Neural progenitor cell (in vitro differentiated cells): Measurements from ENCODE around the gene SPON1. TPM values are rescaled to one million over a fixed set of nuclear protein-coding genes. Genes with fewer than 3 reads are reported as not detected.

ENCODE experiments used
- DNase-seq: peaks from one replicate; pipeline ENCODE4 v3.0.0-alpha.2; 2016; ENCODE audit warnings: low spot score
- H2AFZ ChIP-seq: fragments of 200-600 bp; sonication (generic); replicated peaks from 2 replicates; pipeline ENCODE4 v1.6.1; 2016; ENCODE audit warnings: antibody characterized with exemption
- H3F3A ChIP-seq: fragments of 200-600 bp; sonication (generic); 2 replicates; pipeline ENCODE4 v1.6.1; 2016; ENCODE audit warnings: antibody characterized with exemption, low read depth
- H3K27ac ChIP-seq: fragments of 200-600 bp; sonication (generic); 2 replicates; pipeline ENCODE4 v1.5.1; 2016; ENCODE audit warnings: mild to moderate bottlenecking
- H3K27me3 ChIP-seq: fragments of 200-600 bp; sonication (generic); 2 replicates; pipeline ENCODE4 v1.6.1; 2016; ENCODE audit warnings: mild to moderate bottlenecking, moderate library complexity
- H3K36me3 ChIP-seq: fragments of 200-600 bp; sonication (generic); 2 replicates; pipeline ENCODE4 v1.5.1; 2016
- H3K4me1 ChIP-seq: fragments of 200-600 bp; sonication (generic); 2 replicates; pipeline ENCODE4 v1.6.1; 2016; ENCODE audit warnings: mixed run types
- H3K4me2 ChIP-seq: fragments of 200-600 bp; sonication (generic); 2 replicates; pipeline ENCODE4 v1.6.1; 2016
- H3K4me3 ChIP-seq: fragments of 200-600 bp; sonication (generic); 2 replicates; pipeline ENCODE4 v1.5.1; 2016
- H3K79me2 ChIP-seq: fragments of 200-600 bp; sonication (generic); 2 replicates; pipeline ENCODE4 v1.6.1; 2016; ENCODE audit warnings: low read depth
- H3K9ac ChIP-seq: fragments of 200-600 bp; sonication (generic); 2 replicates; pipeline ENCODE4 v1.6.1; 2016
- H3K9me3 ChIP-seq: fragments of 200-600 bp; sonication (generic); 2 replicates; pipeline ENCODE4 v1.5.1; 2016; ENCODE audit warnings: low read depth
- H4K20me1 ChIP-seq: fragments of 200-600 bp; sonication (generic); 2 replicates; pipeline ENCODE4 v1.6.1; 2016; ENCODE audit warnings: low read depth
- H3K27ac Mint-ChIP-seq: 3 replicates; pipeline ENCODE4 v1.8.0; 2021; ENCODE audit warnings: mixed read lengths
- H3K27me3 Mint-ChIP-seq: 2 replicates; pipeline ENCODE4 v1.8.0; 2022; ENCODE audit warnings: low read depth, mild to moderate bottlenecking, inconsistent platforms, moderate library complexity, mixed read lengths; ENCODE audit not compliant: insufficient read depth
- H3K36me3 Mint-ChIP-seq: 3 replicates; pipeline ENCODE4 v1.8.0; 2021; ENCODE audit warnings: mixed read lengths
- H3K4me1 Mint-ChIP-seq: 3 replicates; pipeline ENCODE4 v1.8.0; 2021; ENCODE audit warnings: mixed read lengths
- H3K4me3 Mint-ChIP-seq: 3 replicates; pipeline ENCODE4 v1.8.0; 2021; ENCODE audit warnings: mild to moderate bottlenecking, moderate library complexity, mixed read lengths
- H3K9me3 Mint-ChIP-seq: 3 replicates; pipeline ENCODE4 v1.8.0; 2020; ENCODE audit warnings: mixed read lengths
- EZH2 ChIP-seq: fragments of 200-600 bp; sonication (generic); IDR thresholded peaks from 2 replicates; pipeline ENCODE4 v1.6.1; 2017; ENCODE audit warnings: antibody characterized with exemption, mild to moderate bottlenecking, moderate library complexity
- EZH2phosphoT487 ChIP-seq: fragments of 200-600 bp; sonication (generic); IDR thresholded peaks from 2 replicates; pipeline ENCODE4 v1.6.1; 2017; ENCODE audit warnings: antibody characterized with exemption
- total RNA-seq: library from RNA; depleted of rRNA; stranded (reverse); fragments of >200 nt; gene quantifications from 2 replicates; pipeline ENCODE4 v1.2.3, GENCODE V29; 2015; ENCODE audit warnings: low replicate concordance
- TF ChIP-seq, protein P1 (sequence below): fragments of 200-600 bp; sonication (generic); IDR thresholded peaks from 2 replicates; pipeline ENCODE4 v1.5.1; 2017; ENCODE audit warnings: antibody characterized with exemption, mild to moderate bottlenecking

Gene SPON1
- total RNA-seq, 1 donor from 2014 or later, result 35.4 TPM

GRCh38 chr11:13944911-13945425, 17.6 kb upstream of the SPON1 start:
- Mint-ChIP-seq H3K4me3 (no peak overlapping the region), H3K4me1 (peaks cover 21% of the 10 kb centered on the region), H3K36me3 (no peaks in the 10 kb centered on the region), H3K9me3 (no peaks in the 10 kb centered on the region), H3K27me3 (no peaks in the 10 kb centered on the region), H3K27ac (no peak overlapping the region)
- TF ChIP-seq EZH2 (no peak), EZH2phosphoT487 (no peak)
- TF ChIP-seq, protein P1, sequence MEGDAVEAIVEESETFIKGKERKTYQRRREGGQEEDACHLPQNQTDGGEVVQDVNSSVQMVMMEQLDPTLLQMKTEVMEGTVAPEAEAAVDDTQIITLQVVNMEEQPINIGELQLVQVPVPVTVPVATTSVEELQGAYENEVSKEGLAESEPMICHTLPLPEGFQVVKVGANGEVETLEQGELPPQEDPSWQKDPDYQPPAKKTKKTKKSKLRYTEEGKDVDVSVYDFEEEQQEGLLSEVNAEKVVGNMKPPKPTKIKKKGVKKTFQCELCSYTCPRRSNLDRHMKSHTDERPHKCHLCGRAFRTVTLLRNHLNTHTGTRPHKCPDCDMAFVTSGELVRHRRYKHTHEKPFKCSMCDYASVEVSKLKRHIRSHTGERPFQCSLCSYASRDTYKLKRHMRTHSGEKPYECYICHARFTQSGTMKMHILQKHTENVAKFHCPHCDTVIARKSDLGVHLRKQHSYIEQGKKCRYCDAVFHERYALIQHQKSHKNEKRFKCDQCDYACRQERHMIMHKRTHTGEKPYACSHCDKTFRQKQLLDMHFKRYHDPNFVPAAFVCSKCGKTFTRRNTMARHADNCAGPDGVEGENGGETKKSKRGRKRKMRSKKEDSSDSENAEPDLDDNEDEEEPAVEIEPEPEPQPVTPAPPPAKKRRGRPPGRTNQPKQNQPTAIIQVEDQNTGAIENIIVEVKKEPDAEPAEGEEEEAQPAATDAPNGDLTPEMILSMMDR, result no peak
- peaks cover 10% of the 10 kb centered on the region for H3K4me1 ChIP-seq
- DNase-seq, result peak; percentile 24
- peak overlapping the region; percentile 35 for H3K27ac ChIP-seq
- no peaks in the 10 kb centered on the region for H3K79me2 ChIP-seq
- no peaks in the 10 kb centered on the region for H4K20me1 ChIP-seq
- no peak overlapping the region for H3K4me3 ChIP-seq
- peaks cover 6% of the 10 kb centered on the region for H3F3A ChIP-seq
- peak overlapping the region; percentile 85 for H2AFZ ChIP-seq
- no peaks in the 10 kb centered on the region for H3K9me3 ChIP-seq
- H3K9ac ChIP-seq, result no peak overlapping the region
- H3K36me3 ChIP-seq, result no peaks in the 10 kb centered on the region
- no peaks in the 10 kb centered on the region for H3K27me3 ChIP-seq
- H3K4me2 ChIP-seq, result peak overlapping the region; percentile 48

DNA sequence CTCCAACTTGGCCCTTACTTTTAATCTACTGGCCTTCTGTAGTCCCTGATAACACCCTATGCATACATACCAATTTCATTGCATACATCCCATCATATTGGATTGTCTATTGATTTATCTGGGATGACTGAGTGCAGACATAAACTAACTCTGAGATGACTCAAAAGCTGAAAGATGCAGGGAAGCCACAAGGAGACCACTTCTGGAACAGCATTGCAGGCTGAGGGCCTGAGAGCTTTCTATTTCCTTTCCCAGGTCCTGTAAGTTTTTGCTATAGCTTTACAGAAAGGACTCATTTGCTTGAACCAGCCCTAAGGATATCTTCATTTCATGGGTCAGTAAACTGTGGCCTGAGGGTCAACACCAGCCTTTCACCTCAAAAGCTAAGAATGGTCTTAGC, 15.1 kb upstream of the SPON1 start:
- H2AFZ ChIP-seq, result no peak overlapping the region
- H3F3A ChIP-seq, result peaks cover 6% of the 10 kb centered on the region
- H3K4me3 ChIP-seq, result no peak overlapping the region
- H3K79me2 ChIP-seq, result no peaks in the 10 kb centered on the region
- H3K9me3 ChIP-seq, result no peaks in the 10 kb centered on the region
- H3K4me3 Mint-ChIP-seq, result no peak overlapping the region
- H3K27me3 Mint-ChIP-seq, result no peaks in the 10 kb centered on the region
- H3K4me1 ChIP-seq, result peaks cover 10% of the 10 kb centered on the region
- H3K9ac ChIP-seq, result no peak overlapping the region
- H4K20me1 ChIP-seq, result no peaks in the 10 kb centered on the region
- TF ChIP-seq, protein P1, result no peak
- TF ChIP-seq EZH2phosphoT487 (no peak), EZH2 (no peak)
- H3K36me3 Mint-ChIP-seq, result no peaks in the 10 kb centered on the region
- no peak overlapping the region for H3K27ac Mint-ChIP-seq
- no peak for DNase-seq
- H3K4me2 ChIP-seq, result no peak overlapping the region
- H3K4me1 Mint-ChIP-seq, result peaks cover 19% of the 10 kb centered on the region
- H3K36me3 ChIP-seq, result no peaks in the 10 kb centered on the region
- no peak overlapping the region for H3K27ac ChIP-seq
- H3K27me3 ChIP-seq, result no peaks in the 10 kb centered on the region
- H3K9me3 Mint-ChIP-seq, result no peaks in the 10 kb centered on the region

DNA sequence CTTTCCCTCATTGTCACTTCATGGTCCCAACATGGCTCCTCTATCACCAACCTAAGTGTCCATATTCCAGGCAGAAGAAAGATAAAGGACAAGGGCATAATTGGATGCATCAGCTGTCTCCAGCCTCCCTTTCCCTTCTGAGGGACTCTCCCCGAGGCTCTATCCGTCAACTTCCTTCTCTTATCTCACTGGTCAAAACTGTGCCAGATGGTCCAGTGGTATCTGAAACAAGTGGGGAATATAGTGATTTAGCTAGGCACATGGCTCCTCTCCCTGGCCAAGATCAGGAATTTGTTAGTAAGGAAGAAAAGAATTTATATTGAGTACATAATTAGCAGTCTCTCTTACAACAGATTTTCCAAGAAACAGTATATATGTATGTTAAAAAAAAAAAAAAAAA, 12.6 kb upstream of the SPON1 start:
- H3K36me3 ChIP-seq, result no peaks in the 10 kb centered on the region
- H3K27ac Mint-ChIP-seq, result no peak overlapping the region
- no peaks in the 10 kb centered on the region for H3K36me3 Mint-ChIP-seq
- H3K27me3 Mint-ChIP-seq, result no peaks in the 10 kb centered on the region
- no peak overlapping the region for H3K4me3 Mint-ChIP-seq
- H3K27ac ChIP-seq, result no peak overlapping the region
- no peaks in the 10 kb centered on the region for H3K79me2 ChIP-seq
- TF ChIP-seq EZH2, result no peak
- TF ChIP-seq, protein P1, result no peak
- TF ChIP-seq EZH2phosphoT487, result no peak
- no peak for DNase-seq
- H2AFZ ChIP-seq, result no peak overlapping the region
- no peaks in the 10 kb centered on the region for H3K27me3 ChIP-seq
- peaks cover 14% of the 10 kb centered on the region for H3K4me1 Mint-ChIP-seq
- H3F3A ChIP-seq, result peaks cover 2% of the 10 kb centered on the region
- H3K9ac ChIP-seq, result no peak overlapping the region
- H3K4me1 ChIP-seq, result peaks cover 5% of the 10 kb centered on the region
- H3K4me3 ChIP-seq, result no peak overlapping the region
- no peaks in the 10 kb centered on the region for H3K9me3 Mint-ChIP-seq
- H4K20me1 ChIP-seq, result no peaks in the 10 kb centered on the region
- no peak overlapping the region for H3K4me2 ChIP-seq
- H3K9me3 ChIP-seq, result no peaks in the 10 kb centered on the region
